Raji (cell line): ENCODE results near the gene PNPLA7.

Experiments used
- POLR2A ChIP-seq: IDR thresholded peaks from 2 replicates; pipeline ENCODE4 v1.6.1; 2011; ENCODE audit warnings: low read depth, low read length, control low read depth; ENCODE audit not compliant: insufficient read depth

Gene PNPLA7

DNA sequence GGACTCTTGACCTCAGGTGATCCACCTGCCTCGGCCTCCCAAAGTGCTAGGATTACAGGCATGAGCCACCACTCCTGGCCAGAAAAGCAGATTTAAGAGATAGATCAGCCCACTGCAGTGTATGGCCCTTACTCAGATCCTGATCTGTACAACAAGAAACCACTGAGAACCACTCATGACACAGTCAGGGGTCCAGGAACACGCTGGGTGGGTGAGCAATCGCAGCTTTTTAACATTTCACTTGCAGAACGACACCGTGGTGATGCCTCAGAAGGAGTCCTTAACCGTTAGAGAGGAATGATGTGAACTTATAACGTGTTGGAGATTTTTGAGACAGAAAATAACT, 45.8 kb downstream of the PNPLA7 start:
- no peak for TF ChIP-seq POLR2A

DNA sequence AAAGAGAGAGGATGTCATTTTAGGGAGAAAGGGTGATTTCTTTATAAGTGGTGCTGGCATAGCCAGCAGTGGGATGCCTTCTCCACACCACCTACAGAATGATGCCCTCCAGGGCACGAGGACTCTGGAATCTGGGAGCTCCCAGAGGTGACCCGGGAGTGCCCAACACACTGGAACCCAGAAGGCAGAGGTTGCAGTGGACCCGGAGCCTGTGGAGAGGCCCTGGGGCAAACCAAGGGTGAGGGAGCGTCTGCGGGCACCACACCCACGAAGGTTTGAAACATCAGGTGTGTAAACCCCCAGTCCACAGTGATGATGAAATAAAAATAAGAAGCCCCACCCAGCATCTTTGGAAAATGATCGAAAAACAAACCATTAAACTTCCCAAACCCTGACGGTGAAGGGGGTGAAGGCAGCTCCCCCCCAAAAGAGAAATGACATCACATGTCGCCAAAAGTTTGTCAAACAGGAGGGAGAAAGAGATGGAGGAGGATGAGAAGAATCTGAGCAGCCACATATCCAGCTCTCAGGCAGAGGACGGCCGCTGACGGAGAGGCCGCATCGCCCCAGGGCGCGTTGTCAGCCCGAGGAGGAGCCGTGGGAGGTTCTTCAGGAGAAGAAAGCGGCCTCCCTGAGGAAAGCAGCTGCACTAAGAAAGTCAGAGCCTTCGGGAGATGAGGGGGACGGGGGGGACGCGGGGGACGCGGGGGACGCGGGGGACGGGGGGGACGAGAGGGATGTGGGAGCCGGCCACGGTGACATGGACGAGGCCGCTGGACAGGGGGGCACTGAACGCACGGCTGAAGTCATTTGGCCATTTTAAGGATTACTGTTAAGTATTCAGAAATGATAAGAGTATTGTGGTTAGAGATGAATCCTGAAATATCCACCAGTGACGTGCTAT, 47.9 kb downstream of the PNPLA7 start:
- TF ChIP-seq POLR2A = no peak

DNA sequence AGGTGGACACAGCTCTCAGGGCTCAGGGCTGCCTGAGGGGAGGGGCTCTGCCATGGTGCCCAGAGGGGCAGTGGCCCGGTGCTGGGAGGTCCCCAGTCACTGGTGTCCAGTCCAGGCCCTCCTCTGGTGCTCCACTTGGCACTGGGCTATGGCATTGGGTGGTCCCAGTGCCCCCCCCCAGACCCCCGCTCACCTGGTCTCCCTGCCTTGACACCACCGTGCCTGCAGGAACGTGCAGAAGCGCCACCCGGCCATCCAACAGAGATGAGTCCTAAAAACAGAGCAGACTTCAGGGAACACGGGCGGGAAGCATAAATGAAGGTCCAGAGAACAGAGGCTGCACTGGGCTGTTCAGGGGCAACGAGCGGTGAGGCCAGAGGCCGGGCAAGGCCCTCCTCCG, 48.7 kb downstream of the PNPLA7 start:
- no peak for TF ChIP-seq POLR2A

DNA sequence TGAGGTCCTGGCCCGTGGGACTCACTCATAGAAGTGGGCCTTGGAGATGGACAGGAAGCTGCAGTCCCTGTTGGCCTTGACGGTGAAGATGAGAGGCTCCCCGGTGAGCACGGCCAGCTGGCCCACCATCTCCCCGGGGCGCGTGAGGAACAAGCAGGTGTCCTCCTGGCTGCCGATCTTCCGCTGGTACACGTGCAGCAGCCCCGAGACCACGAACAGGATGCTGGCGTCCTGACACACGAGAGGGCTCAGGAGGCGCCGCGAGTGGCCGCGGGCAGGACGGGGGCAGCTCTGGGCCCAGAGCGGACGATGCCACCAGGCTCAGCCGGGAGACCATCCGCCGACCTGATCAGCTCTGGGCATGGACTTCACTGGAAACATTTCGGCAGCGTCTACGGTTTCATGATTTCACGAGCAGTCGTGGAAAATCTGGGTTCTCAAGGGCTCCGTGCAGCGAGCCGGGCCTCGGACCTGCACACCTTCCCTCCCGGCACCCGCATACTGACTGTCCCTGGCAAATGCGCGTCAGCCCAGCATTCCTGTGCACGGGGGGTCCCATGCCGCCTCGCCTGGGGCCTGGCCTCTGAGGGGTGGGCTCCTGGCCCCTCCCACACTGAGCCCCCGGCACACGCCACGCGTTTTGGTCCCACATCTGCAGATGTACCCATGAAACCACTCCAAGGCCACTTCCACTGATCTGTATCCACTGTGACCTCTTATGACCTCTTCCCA, 49.4 kb downstream of the PNPLA7 start:
- no peak for TF ChIP-seq POLR2A

DNA sequence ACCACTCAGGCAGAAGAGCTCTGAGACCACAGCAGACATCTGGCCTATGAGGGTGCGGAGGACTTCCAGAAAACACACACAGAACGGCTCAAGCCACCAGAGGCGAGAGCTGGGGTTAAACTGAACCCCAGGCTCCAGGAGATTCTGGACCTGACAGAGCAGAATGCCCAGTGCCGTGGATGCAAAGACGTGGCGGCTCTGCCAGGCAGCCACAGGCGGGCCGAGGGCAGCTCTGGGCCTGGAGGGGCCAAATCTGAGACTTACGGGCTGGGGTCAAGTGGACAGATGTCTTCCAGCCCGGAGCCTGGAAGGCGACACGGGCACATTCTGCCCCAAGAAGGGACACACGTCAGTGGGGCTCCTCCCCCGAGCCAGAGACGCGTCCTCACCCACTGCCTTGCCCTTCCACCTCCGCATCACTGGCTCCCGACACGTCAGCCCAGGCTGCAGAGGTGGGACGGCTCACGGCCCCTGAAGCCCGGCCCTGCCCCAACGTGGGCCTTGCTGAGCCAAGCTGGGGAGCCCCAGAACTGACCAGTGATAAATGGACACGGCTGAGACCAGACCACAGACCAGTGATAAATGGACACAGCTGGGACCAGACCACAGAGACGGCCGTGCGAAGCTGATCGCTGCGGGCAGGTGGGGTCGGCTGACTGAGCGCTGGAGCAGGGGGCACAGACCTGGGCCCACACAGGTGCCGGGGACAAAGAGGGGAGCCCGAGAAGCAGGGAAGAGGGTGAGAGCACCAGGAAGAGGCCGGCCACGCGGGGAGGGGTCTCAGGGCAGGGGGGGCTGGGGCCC, 50.1 kb downstream of the PNPLA7 start:
- TF ChIP-seq POLR2A = no peak

DNA sequence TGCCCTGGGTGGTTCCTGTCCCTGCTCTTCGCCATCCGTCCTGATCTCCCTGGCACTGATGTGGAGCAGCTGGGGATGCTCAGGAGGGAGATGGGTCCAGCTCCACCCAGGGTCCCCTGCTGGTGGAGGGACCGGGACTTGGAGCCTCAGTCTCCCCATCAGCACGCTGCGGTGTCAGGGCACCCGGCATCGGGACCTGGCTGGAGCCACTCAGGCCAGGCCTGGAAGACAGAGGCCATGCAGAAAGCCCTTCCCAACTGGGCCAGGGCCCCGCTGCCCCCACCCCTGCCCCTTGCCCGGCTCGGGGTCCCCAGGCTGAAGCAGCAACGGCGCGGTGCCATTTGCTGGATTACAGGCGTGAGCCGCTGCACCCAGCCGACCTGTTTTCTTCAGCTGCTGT, 50.8 kb downstream of the PNPLA7 start:
- no peak for TF ChIP-seq POLR2A

DNA sequence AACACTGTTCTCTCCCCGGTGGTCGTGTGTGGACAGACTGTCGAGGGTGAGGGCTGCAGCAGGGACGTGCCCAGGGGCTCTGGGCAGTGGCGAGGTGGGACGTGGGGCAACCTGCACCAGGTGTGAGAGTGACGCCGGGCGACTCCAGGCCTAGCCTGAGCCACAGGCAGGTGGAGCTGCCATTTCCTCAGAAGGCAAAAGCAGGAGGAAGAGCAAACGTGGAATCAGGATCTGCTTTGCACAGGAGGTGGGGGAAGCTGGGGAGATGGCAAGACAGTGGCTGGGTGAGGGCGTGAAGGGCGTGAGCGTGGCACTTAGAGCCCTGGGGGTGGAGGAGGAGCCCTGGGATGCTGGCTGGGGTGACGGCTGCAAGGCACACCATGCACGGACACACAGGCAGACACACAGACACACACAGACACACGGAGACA, 51.5 kb downstream of the PNPLA7 start:
- no peak for TF ChIP-seq POLR2A

DNA sequence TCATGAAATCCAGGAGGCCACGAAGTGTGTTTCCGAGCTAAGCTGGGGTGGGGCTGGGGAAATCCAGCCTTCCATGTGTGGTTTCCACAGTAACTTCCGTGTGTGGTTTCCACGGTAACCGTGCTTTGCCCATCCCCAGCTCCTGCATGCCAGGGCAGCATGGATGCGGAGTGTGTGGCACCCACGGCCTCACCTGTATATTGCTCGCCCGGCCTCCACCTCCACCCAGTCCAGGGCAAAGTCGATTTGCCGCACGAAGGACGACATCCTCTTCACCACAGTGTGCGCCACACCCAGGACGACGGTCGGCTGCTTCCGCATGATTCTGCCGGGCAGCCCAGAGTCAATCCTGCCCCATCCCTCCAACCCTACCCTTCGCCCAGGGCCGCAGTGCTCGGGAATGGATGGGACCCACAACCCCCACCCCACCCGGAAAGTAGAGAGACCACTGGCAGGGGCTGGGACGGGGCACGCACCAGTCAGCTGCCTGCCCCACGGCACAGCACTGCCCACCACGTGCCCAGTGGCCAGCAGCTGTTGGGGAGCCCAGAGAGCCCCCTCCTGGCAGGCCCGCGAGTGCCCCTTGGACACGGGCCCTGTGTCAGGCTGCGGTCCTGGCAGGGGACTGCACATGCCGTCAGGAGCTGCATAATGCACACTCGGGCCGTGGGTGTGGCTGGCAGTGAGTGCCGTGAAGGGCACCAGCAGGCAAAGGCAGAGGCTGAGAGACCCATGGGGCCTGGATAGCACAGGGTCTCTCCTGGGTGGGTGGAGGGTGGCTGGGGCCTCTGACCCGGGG, 52.1 kb downstream of the PNPLA7 start:
- no peak for TF ChIP-seq POLR2A

DNA sequence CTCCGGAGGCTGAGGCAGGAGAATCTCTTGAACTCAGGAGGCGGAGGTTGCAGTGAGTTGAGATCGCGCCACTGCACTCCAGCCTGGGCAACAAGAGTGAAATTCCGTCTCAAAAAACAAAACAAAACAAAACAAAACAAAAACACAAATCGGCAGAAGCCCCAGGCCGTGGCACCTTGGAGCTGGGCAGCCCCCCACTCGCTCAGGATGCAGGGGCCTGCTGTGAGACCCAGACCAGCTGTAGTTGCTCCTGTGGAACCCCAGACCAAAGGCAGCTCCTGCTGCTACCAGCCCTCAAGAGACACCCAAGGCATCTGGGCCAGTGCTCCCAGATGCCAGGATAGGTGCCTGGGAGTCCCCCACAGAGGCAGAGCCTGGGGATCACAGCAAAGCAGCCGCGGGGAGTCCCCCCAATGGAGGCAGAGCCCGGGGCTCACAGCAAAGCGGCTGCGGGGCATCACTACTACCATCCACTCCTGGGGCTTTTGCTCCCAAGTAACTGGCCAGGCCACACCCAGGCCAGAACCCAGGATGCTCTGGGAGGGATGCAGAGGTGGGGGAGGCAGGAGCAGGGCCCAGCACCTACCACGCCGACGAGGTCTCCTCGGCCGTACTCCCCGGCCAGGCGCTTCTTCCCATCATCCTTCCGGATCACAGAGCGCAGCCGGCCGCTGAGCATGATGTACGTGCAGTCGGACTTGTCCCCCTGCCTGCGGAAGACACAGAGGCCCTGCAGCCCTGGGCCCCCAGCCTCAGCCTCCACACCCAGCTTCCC, 53.4 kb downstream of the PNPLA7 start:
- TF ChIP-seq POLR2A = no peak

DNA sequence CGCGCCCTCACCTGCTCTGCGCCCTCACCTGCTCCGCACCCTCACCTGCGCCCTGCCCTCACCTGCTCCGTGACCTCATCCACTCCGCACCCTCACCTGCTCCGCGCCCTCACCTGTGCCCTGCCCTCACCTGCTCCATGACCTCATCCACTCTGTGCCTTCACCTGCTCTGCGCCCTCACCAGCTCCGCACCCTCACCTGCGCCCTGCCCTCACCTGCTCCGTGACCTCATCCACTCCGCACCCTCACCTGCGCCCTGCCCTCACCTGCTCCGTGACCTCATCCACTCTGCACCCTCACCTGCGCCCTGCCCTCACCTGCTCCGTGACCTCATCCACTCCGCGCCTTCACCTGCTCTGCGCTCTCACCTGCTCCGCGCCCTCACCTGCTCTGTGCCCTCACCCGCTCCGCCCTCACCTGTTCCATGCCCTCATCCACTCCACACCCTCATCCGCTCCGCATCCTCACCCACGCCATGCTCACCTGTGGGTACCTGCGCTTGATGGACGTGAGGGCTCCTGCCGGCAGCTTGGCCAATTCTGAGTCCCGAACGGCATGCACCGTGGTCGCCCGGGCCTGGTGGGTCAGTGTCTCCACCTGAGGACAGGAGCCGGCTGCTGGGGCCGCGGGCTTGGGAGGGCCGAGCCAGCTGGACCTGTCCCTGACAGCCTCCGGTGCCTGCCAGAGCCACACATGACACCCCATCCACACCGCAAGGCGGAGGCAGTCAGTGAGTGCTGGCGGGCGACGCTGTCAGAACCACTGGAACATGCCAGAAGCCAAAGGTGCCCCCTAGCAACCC, 55.5 kb downstream of the PNPLA7 start:
- TF ChIP-seq POLR2A = no peak

DNA sequence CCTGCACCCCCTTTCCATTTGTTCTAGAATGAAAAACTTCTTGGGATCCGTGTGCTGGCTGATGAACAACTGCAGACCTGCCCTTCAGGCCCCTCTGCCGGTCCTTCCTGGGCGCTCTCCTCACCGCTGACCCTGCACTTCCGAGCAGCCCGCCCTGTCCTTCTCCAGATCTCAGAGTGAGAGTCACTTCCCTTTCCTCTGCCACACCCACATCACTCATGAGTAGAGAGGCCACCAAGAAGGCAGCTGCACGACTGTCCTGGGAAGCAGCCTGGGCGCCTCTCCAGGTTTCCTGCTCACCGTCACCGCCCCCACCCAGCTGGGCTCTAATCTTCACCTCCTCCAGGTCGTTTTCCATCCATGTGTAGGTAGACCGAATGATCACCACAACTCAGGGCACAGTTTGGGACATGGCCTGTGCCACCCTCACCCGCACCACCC, 56.1 kb downstream of the PNPLA7 start:
- TF ChIP-seq POLR2A = no peak

DNA sequence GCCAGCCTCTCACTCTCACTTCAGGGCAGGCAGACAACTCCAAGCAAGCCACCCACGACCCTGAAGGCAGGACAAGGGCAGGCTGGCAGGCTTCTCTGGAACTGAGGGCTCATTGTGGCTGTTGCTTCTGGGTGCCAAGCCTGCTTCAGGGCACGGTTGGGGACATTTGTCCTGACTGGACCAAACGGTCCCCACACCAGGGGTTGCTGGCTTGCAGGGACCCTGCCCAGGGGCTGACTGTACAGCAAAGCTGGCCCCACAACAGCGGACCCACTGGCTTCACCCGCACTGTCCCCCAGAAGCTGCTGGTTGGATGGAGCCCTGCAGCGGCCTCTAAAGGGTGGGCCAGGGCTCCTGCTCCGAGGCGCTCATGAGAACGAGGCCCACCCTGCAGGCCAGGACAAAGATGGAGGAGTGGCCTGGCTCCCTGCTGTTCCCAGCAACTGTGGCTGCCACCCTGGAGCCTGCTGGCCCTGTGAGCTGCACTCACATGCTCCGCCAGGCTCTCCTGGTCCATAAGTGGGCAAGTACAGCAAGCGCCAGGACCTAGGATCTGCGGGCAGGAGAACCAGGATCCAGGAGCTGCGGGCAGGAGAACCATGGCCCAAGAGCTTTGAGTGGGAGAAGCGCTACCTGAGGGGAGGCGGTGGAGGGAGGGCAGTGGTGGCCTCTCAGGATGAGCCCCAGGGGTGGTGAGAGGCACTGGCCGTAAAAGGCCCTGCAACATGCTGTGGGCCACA, 56.7 kb downstream of the PNPLA7 start:
- TF ChIP-seq POLR2A = no peak
